OCI-LY7 (cell line): ENCODE data around the gene REST.

Experiments
- EZH2phosphoT487 ChIP-seq: fragments of 200-600 bp; sonication (generic); IDR thresholded peaks from 2 replicates; pipeline ENCODE4 v1.6.1; 2018; ENCODE audit warnings: low read depth, borderline replicate concordance, mild to moderate bottlenecking, mixed run types, antibody characterized with exemption, low read length, moderate library complexity, mixed read lengths
- TF ChIP-seq, protein P1 (sequence below): fragments of 200-600 bp; sonication (generic); conservative IDR thresholded peaks from 2 replicates; pipeline ENCODE4 v1.5.1; 2014; ENCODE audit warnings: mild to moderate bottlenecking, antibody characterized with exemption, low read length, moderate library complexity, mixed read lengths

DNA sequence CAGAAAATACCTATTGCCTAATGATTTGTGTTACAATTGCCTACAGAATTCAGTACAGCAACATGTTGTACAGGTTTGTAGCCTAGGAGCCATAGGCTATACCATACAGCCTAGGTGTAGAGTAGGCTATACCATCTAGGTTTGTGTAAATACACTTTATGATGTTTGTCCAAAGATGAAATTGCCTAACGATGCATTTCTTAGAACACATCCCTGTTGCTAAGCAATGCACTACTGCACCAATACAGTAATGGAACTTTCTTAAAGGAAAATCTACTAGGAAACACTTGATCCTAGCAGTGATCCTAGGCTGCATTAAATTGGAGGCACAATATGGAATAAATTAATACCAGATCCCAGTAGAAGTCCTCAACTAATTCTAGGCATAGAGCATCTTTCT is 51.4 kb downstream of the REST start:
- TF ChIP-seq, protein P1, sequence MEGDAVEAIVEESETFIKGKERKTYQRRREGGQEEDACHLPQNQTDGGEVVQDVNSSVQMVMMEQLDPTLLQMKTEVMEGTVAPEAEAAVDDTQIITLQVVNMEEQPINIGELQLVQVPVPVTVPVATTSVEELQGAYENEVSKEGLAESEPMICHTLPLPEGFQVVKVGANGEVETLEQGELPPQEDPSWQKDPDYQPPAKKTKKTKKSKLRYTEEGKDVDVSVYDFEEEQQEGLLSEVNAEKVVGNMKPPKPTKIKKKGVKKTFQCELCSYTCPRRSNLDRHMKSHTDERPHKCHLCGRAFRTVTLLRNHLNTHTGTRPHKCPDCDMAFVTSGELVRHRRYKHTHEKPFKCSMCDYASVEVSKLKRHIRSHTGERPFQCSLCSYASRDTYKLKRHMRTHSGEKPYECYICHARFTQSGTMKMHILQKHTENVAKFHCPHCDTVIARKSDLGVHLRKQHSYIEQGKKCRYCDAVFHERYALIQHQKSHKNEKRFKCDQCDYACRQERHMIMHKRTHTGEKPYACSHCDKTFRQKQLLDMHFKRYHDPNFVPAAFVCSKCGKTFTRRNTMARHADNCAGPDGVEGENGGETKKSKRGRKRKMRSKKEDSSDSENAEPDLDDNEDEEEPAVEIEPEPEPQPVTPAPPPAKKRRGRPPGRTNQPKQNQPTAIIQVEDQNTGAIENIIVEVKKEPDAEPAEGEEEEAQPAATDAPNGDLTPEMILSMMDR: no peak
- no peak for TF ChIP-seq EZH2phosphoT487
